Esophagus muscularis mucosa (tissue), 2 donors: ENCODE results near the gene BPIFB2.

Experiments
- POLR2A ChIP-seq: fragments of 450-650 bp; IDR thresholded peaks from one replicate; pipeline ENCODE4 v1.6.1; 2017; ENCODE audit warnings: antibody characterized with exemption, moderate library complexity, mild to moderate bottlenecking, low read depth
- POLR2AphosphoS5 ChIP-seq, 2 donors: sonication (generic); formaldehyde crosslinking; IDR thresholded peaks; one replicate each; pipeline ENCODE4 v1.6.1; 2017; ENCODE audit warnings: antibody characterized with exemption in 2 of 2

DNA sequence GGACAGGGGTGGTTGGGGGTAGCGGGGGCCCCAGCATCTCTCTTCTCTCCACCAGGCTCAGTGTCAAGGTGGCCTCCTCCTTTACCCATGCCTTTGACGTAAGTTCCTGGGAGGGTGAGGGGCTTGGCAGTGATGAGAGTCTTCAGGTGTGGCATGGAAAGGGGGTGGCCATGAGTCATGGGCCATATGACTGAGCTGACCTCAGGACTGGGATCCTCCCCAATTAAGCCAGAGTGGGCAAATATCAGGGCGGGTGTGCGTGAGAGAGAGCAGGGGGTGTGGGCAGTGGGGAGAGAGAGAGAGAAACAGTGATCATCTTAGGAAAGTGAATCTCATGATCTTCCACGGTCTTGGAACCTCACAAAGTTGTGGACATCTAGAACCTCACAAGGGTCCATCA, 63.7 kb downstream of the BPIFB2 start:
- TF ChIP-seq POLR2A: no peak
- no peak for TF ChIP-seq POLR2AphosphoS5 (IDR thresholded peaks at IDR 0.05)
